Choroid plexus epithelial cell (primary cell): Measurements from ENCODE around the gene GHRH.

ENCODE experiments used
- DNase-seq: peaks from one replicate; pipeline ENCODE4 v3.0.0-alpha.2; 2010; ENCODE audit warnings: low read depth
- H3K4me3 ChIP-seq: 2 replicates; pipeline ENCODE4 v1.5.1; 2011; ENCODE audit warnings: low read depth, mild to moderate bottlenecking, control low read depth, low read length, moderate library complexity
- CTCF ChIP-seq: conservative IDR thresholded peaks from 2 replicates; pipeline ENCODE4 v1.5.1; 2011; ENCODE audit warnings: low read depth, mild to moderate bottlenecking, control low read depth, inconsistent platforms, low read length, moderate library complexity

GHRH gene

GRCh38 chr20:37298190-37298939 is 36.8 kb upstream of the GHRH start:
- no peak overlapping the region for H3K4me3 ChIP-seq
- peak; percentile 58 for DNase-seq
- no peak for TF ChIP-seq CTCF

GRCh38 chr20:37297066-37297736 is 35.6 kb upstream of the GHRH start:
- no peak for DNase-seq
- H3K4me3 ChIP-seq = no peak overlapping the region
- no peak for TF ChIP-seq CTCF

- no peak overlapping the region for H3K4me3 ChIP-seq
- DNase-seq = no peak
- no peak for TF ChIP-seq CTCF
Measured at GRCh38 chr20:37296371-37296770, 34.8 kb upstream of the GHRH start.

GRCh38 chr20:37295595-37295994 is 34.0 kb upstream of the GHRH start:
- no peak for TF ChIP-seq CTCF
- H3K4me3 ChIP-seq = no peak overlapping the region
- no peak for DNase-seq

- peak; percentile 97 for DNase-seq
- TF ChIP-seq CTCF = no peak
- H3K4me3 ChIP-seq = no peak overlapping the region
Measured at GRCh38 chr20:37295001-37295400, 33.4 kb upstream of the GHRH start.

- DNase-seq = peak; percentile 72
- no peak overlapping the region for H3K4me3 ChIP-seq
- no peak for TF ChIP-seq CTCF
Measured at GRCh38 chr20:37294262-37294981, 32.8 kb upstream of the GHRH start.
